HCT116 (cell line): ENCODE data around the gene SPACA9. TPM values are rescaled to one million over a fixed set of nuclear protein-coding genes. Genes with fewer than 3 reads are reported as not detected.

Experiments used
- ATAC-seq: fragments of 200-7000 bp; cut with Tn5 transposase; 2 replicates; pipeline ENCODE4 v1.9.1; 2020; ENCODE audit warnings: mild to moderate bottlenecking, moderate library complexity
- BruUV-seq: library from RNA; stranded (reverse); fragments of 400-500 nt; replicated peaks from 2 replicates; lab custom pipeline; 2021; lab: Mats Ljungman, UMichigan
- CTCF ChIA-PET: fragments of 300-600 bp; sonication (Branson Sonifier 250); formaldehyde crosslinking; loops from one replicate; lab custom pipeline; 2021; ENCODE audit warnings: antibody characterized with exemption; lab: Charles Lee
- POLR2A ChIA-PET: fragments of 300-600, 350-600 bp; sonication (Branson Sonifier 250); formaldehyde crosslinking; loops from one replicate; lab custom pipeline; 2021; ENCODE audit warnings: antibody characterized with exemption; lab: Charles Lee
- RAD21 ChIA-PET, 2 experiments: fragments of 300-600 bp; sonication (Branson Sonifier 250); formaldehyde crosslinking; loops; one replicate each; lab custom pipeline; 2023; ENCODE audit warnings: low total read pairs in 2 of 2; ENCODE audit not compliant: uncharacterized antibody in 2 of 2, unreplicated experiment in 2 of 2, low non-redundant PET in 1 of 2; lab: Charles Lee
- DNase-seq: peaks from one replicate; pipeline ENCODE4 v3.0.0-alpha.2; 2010; ENCODE audit warnings: low read depth, low spot score
- H2AFZ ChIP-seq: fragments of 200-600 bp; shearing (Covaris generic), sonication (generic); 2 replicates; pipeline ENCODE4 v1.6.1; 2017; ENCODE audit warnings: low read depth, mixed run types, mixed read lengths, antibody characterized with exemption, low read length; ENCODE audit not compliant: poor library complexity, severe bottlenecking
- H3K27ac ChIP-seq: 2 replicates; pipeline ENCODE4 v1.5.1; 2012; ENCODE audit warnings: low read depth, low read length
- H3K27me3 ChIP-seq: fragments of 200-600 bp; sonication (generic); 2 replicates; pipeline ENCODE4 v1.6.1; 2016; ENCODE audit warnings: mixed run types, low read length, mixed read lengths; ENCODE audit not compliant: insufficient read depth
- H3K36me3 ChIP-seq, 2 experiments: fragments of 200-500 bp in 1 of 2; fragments of 200-600 bp in 1 of 2; sonication (Bioruptor generic) in 1 of 2; sonication (generic) in 1 of 2; 2 replicates each; pipeline versions ENCODE4 v1.5.1 to v1.6.1; 2014 to 2016; ENCODE audit warnings: low read length in 2 of 2, inconsistent platforms in 1 of 2, mixed read lengths in 1 of 2, mixed run types in 1 of 2; ENCODE audit not compliant: insufficient read depth in 2 of 2, control insufficient read depth in 1 of 2
- H3K4me1 ChIP-seq, 2 experiments: fragments of 200-600 bp in 1 of 2; sonication (generic) in 1 of 2; 2 replicates each; pipeline versions ENCODE4 v1.5.1 to v1.6.1; 2012 to 2017; ENCODE audit warnings: low read length in 2 of 2, inconsistent platforms in 1 of 2, mild to moderate bottlenecking in 1 of 2, mixed read lengths in 1 of 2, mixed run types in 1 of 2, moderate library complexity in 1 of 2; ENCODE audit not compliant: insufficient read depth in 2 of 2, control insufficient read depth in 1 of 2
- H3K4me2 ChIP-seq: fragments of 200-600 bp; sonication (generic); 2 replicates; pipeline ENCODE4 v1.6.1; 2017; ENCODE audit warnings: mixed run types, low read length, mixed read lengths
- H3K4me3 ChIP-seq, 2 experiments: fragments of 200-600 bp in 1 of 2; sonication (generic) in 1 of 2; replicated peaks in 1 of 2; 2 replicates each; pipeline ENCODE4 v1.5.1; 2011 to 2016; ENCODE audit warnings: low read length in 2 of 2, control low read depth in 1 of 2, low read depth in 1 of 2, mild to moderate bottlenecking in 1 of 2, mixed read lengths in 1 of 2, mixed run types in 1 of 2
- H3K79me2 ChIP-seq: fragments of 200-600 bp; sonication (generic); 2 replicates; pipeline ENCODE4 v1.6.1; 2017; ENCODE audit warnings: mild to moderate bottlenecking, mixed run types, low read length, moderate library complexity, mixed read lengths; ENCODE audit not compliant: insufficient read depth
- H3K9ac ChIP-seq: fragments of 200-600 bp; sonication (generic); 2 replicates; pipeline ENCODE4 v1.6.1; 2016; ENCODE audit warnings: low read length, mixed read lengths
- H3K9me2 ChIP-seq: fragments of 200-600 bp; sonication (generic), shearing (Covaris generic); 2 replicates; pipeline ENCODE4 v1.6.1; 2017; ENCODE audit warnings: mixed run types, mild to moderate bottlenecking, moderate library complexity; ENCODE audit not compliant: insufficient read depth
- H3K9me3 ChIP-seq, 2 experiments: fragments of 200-500 bp in 1 of 2; fragments of 200-600 bp in 1 of 2; sonication (Bioruptor generic) in 1 of 2; sonication (generic) in 1 of 2; 2 replicates each; pipeline ENCODE4 v1.6.1; 2014 to 2017; ENCODE audit warnings: low read length in 2 of 2, mixed read lengths in 2 of 2, inconsistent platforms in 1 of 2, low read depth in 1 of 2, mild to moderate bottlenecking in 1 of 2, mixed run types in 1 of 2, moderate library complexity in 1 of 2; ENCODE audit not compliant: control insufficient read depth in 1 of 2, insufficient read depth in 1 of 2
- H4K20me1 ChIP-seq: fragments of 200-600 bp; sonication (generic), shearing (Covaris generic); 2 replicates; pipeline ENCODE4 v1.6.1; 2017; ENCODE audit warnings: mixed run types, mild to moderate bottlenecking, moderate library complexity; ENCODE audit not compliant: insufficient read depth
- ATF3 ChIP-seq: IDR thresholded peaks from 2 replicates; pipeline ENCODE4 v1.6.1; 2012
- CBX3 ChIP-seq: IDR thresholded peaks from 2 replicates; pipeline ENCODE4 v1.6.1; 2012; ENCODE audit warnings: low read depth
- CTCF ChIP-seq, 3 experiments: fragments of 200-600 bp in 1 of 3; sonication (generic) in 1 of 3; IDR thresholded peaks in 2 of 3; conservative IDR thresholded peaks in 1 of 3; 2 replicates each; pipeline ENCODE4 v1.5.1; 2012 to 2017; ENCODE audit warnings: low read depth in 2 of 3, low read length in 2 of 3, antibody characterized with exemption in 1 of 3, borderline replicate concordance in 1 of 3, control low read depth in 1 of 3, mild to moderate bottlenecking in 1 of 3, mixed read lengths in 1 of 3, mixed run types in 1 of 3, moderate library complexity in 1 of 3; ENCODE audit not compliant: insufficient read depth in 1 of 3
- ELF1 ChIP-seq: IDR thresholded peaks from 2 replicates; pipeline ENCODE4 v1.6.1; 2012; ENCODE audit warnings: low read depth, borderline replicate concordance
- FOSL1 ChIP-seq: IDR thresholded peaks from 2 replicates; pipeline ENCODE4 v1.6.1; 2012; ENCODE audit warnings: low read depth
- MAX ChIP-seq: IDR thresholded peaks from 2 replicates; pipeline ENCODE4 v1.6.1; 2012
- POLR2AphosphoS5 ChIP-seq: IDR thresholded peaks from 2 replicates; pipeline ENCODE4 v1.6.1; 2011; ENCODE audit warnings: mild to moderate bottlenecking, low read depth, low read length, moderate library complexity
- RAD21 ChIP-seq: IDR thresholded peaks from 2 replicates; pipeline ENCODE4 v1.6.1; 2012; ENCODE audit warnings: low read depth, mild to moderate bottlenecking
- REST ChIP-seq: IDR thresholded peaks from 2 replicates; pipeline ENCODE4 v1.6.1; 2012; ENCODE audit warnings: low read depth
- SIN3A ChIP-seq: IDR thresholded peaks from 2 replicates; pipeline ENCODE4 v1.6.1; 2012; ENCODE audit warnings: low read depth
- SRF ChIP-seq: IDR thresholded peaks from 2 replicates; pipeline ENCODE4 v1.6.1; 2012; ENCODE audit warnings: low read depth
- ZNF274 ChIP-seq: fragments of 200-500 bp; sonication (Bioruptor generic); IDR thresholded peaks from 2 replicates; pipeline ENCODE4 v1.6.1; 2014; ENCODE audit warnings: mild to moderate bottlenecking, low read depth, low read length, inconsistent platforms
- intact Hi-C: fragments of 100-400 bp; cut with micrococcal nuclease; formaldehyde crosslinking; loops from 2 replicates; pipeline ENCODE4 v1.10.0; 2022
- total RNA-seq: library from RNA; stranded (reverse); gene quantifications from one replicate; pipeline ENCODE4 v1.2.1, GENCODE V29; 2021; ENCODE audit not compliant: unreplicated experiment

Gene SPACA9
- total RNA-seq, 1 experiment from 2014 or later = 8.0 TPM

DNA sequence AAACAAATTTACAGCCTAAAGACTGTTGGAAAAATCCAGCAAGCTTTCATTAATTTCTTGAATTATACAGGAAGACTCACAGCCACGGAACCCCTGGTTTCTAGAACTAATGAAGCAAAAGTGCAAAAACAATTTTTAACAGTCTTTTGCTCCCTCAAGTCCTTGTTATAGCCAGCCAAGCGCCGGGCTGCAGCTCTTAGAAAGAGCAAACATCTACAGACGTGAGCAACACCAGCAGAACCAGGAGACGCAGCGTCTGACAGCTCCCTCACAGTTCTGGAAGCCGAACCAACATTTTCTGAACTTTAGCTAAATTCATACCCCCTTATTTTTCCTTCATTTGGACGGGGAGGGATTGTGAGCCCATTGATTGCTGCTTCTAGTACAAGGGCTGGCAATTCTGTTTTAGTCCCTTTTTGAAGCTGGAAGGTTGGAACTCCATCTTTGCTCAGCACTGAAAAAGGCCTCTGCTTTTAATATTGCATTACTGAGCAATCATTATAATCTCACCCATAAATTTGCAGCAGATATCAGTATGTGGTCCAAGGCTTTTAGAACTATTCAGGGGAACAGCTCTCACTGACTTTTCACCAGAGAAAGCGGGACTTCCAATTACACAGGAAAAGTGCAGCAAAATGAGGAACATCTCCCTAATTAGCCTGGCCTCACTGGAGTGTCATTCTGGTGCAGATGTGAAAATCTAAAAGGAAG lies 46.4 kb upstream of the SPACA9 start:
- Histone ChIP-seq H3K27ac (no peak overlapping the region), H3K4me1 (no peaks in the 10 kb centered on the region), H3K9ac (no peak overlapping the region), H4K20me1 (no peaks in the 10 kb centered on the region), H3K79me2 (no peaks in the 10 kb centered on the region), H3K9me3 (no peaks in the 10 kb centered on the region), H3K9me2 (no peaks in the 10 kb centered on the region), H3K4me2 (no peak overlapping the region), H2AFZ (no peak overlapping the region), H3K36me3 (no peaks in the 10 kb centered on the region), H3K27me3 (no peaks in the 10 kb centered on the region; the same call in 1 of the 2 replicates), H3K4me3 (no peak overlapping the region)
- ATAC-seq (no peak), DNase-seq (no peak)
- ChIA-PET POLR2A (no interaction called here), CTCF (no interaction called here), RAD21 (no interaction called here)
- intact Hi-C loops = no loop called here
- no TSS peak for BruUV-seq
- TF ChIP-seq MAX = no peak
- TF ChIP-seq ZNF274 = no peak
- TF ChIP-seq SIN3A = no peak
- no peak for TF ChIP-seq CBX3
- no peak for TF ChIP-seq REST
- TF ChIP-seq CTCF (IDR thresholded peaks at IDR 0.05 in 2 of 3, conservative IDR thresholded peaks at IDR 0.05 in 1 of 3; ENCODE audit: borderline replicate concordance in 1 of 3, insufficient read depth in 1 of 3, low read depth in 2 of 3, low read length in 2 of 3) = no peak
- TF ChIP-seq POLR2AphosphoS5 = no peak
- no peak for TF ChIP-seq ATF3
- no peak for TF ChIP-seq FOSL1
- no peak for TF ChIP-seq SRF
- no peak for TF ChIP-seq RAD21
- no peak for TF ChIP-seq ELF1
